ENCODE measurements around the gene CFAP97D2. TPM values are rescaled to one million over a fixed set of nuclear protein-coding genes. Genes with fewer than 3 reads are reported as not detected.

Gene CFAP97D2
- polyA plus RNA-seq, 3 donors: 0.21 TPM; not detected in 2

DNA sequence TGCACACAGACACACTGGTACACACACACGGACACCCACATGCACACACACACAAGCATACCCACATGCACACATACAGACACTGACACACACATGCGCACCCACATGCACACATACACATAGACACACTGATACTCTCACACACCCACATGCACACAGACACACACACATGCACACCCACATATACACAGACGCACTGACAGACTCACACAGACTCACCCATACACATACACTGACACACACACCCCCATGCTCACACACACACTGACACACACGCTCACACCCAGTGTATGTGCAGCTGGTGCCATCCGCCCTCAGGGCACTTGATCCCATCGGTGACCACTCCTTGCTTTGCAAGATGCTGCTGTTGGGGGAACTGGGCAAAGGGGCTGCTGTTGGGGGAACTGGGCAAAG, 36.9 kb upstream of the CFAP97D2 start:
- H3K36me3 ChIP-seq (replicated peaks in 1 of 2; ENCODE audit: control insufficient read depth in 1 of 2, insufficient read depth in 2 of 2, low read length in 2 of 2): no peaks in the 10 kb centered on the region
- Mint-ChIP-seq H3K27me3 (ENCODE audit: low read depth in 3 of 3) (peaks cover 12 to 23% (median 12%) of the 10 kb centered on the region in 3 donors), H3K9me3 (peaks cover 0 to 5% (median 0%) of the 10 kb centered on the region in 7 donors), H3K27ac (no peak overlapping the region), H3K36me3 (no peaks in the 10 kb centered on the region), H3K4me3 (no peak overlapping the region), H3K4me1 (peaks cover 13% of the 10 kb centered on the region)
- peak overlapping the region; percentile 11 for H3K4me2 ChIP-seq (replicated peaks; ENCODE audit: extremely low read depth, low read length, poor library complexity, severe bottlenecking)
- no peak overlapping the region for H3K27ac ChIP-seq (ENCODE audit: low read depth in 1 of 2, low read length in 2 of 2)
- no peak overlapping the region for H3K9ac ChIP-seq (ENCODE audit: insufficient read depth, low read length, poor library complexity, severe bottlenecking)
- no peak for DNase-seq
- TF ChIP-seq, protein P1, sequence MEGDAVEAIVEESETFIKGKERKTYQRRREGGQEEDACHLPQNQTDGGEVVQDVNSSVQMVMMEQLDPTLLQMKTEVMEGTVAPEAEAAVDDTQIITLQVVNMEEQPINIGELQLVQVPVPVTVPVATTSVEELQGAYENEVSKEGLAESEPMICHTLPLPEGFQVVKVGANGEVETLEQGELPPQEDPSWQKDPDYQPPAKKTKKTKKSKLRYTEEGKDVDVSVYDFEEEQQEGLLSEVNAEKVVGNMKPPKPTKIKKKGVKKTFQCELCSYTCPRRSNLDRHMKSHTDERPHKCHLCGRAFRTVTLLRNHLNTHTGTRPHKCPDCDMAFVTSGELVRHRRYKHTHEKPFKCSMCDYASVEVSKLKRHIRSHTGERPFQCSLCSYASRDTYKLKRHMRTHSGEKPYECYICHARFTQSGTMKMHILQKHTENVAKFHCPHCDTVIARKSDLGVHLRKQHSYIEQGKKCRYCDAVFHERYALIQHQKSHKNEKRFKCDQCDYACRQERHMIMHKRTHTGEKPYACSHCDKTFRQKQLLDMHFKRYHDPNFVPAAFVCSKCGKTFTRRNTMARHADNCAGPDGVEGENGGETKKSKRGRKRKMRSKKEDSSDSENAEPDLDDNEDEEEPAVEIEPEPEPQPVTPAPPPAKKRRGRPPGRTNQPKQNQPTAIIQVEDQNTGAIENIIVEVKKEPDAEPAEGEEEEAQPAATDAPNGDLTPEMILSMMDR (IDR thresholded peaks at IDR 0.05): no peak
- H3K4me3 ChIP-seq (replicated peaks in 1 of 3; ENCODE audit: low read depth in 2 of 3, low read length in 3 of 3): peak overlapping the region in 1 of 3 experiments; percentile 30
- H3K27me3 ChIP-seq (ENCODE audit: control insufficient read depth in 2 of 2, insufficient read depth in 2 of 2, low read length in 2 of 2): peaks cover 0 to 16% of the 10 kb centered on the region in 2 donors
- H4K20me1 ChIP-seq (ENCODE audit: insufficient read depth, low read length): no peaks in the 10 kb centered on the region
- no peak overlapping the region for H2AFZ ChIP-seq (ENCODE audit: insufficient read depth, low read depth, low read length, poor library complexity, severe bottlenecking)
- WGBS (ENCODE audit: insufficient coverage): 85% methylated on average over 3 of the region's 6 CpGs
- intact Hi-C loops (cut with micrococcal nuclease): no loop called here
- no peaks in the 10 kb centered on the region for H3K9me3 ChIP-seq (replicated peaks in 1 of 2; ENCODE audit: control insufficient read depth in 1 of 2, insufficient read depth in 1 of 2, low read length in 2 of 2)
- no peaks in the 10 kb centered on the region for H3K79me2 ChIP-seq (ENCODE audit: insufficient read depth, low read length)
- peaks cover 39 to 45% of the 10 kb centered on the region in 2 donors for H3K4me1 ChIP-seq (ENCODE audit: control insufficient read depth in 1 of 2, insufficient read depth in 2 of 2, low read length in 2 of 2)

DNA sequence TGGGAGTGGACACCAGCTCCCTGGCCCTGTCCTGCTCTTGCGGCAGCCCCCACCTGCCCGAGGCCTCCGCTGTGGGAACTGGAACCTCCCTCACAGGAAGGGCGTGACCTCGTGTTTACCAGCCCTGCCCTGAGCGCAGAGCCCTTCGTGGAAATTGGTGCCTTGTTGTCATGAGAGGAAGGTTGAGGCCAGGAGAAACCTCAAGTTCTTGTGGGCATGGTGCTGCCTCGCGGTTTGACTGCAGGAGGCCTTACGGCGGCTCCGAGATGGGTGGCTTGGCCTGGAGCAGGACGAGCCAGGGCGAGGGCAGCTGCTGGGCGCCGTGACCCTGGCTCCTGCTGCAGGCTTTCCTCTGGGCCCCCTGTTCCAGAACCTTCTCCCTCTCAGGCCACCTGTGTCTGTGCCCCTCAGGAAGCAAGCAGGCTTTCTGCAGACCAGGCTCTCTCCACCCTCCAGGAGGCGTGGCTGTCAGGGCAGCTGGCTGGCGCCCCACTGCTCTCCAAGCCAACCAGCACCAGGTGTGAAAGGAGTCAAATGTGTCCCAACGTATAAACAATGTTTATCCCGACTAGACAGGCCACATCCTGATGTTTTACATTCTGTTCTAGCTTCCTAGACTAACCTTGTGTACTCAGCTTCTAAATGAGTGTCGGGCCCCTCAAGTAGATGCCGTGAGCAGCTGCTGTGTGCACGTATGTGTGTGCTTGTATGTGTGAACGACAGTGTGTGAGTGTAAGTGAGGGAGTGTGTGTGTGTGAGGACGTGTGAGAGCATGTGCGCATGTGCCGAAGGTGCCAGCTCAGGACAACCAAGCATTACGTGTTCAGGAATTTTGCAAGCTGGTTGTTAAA, 36.2 kb upstream of the CFAP97D2 start:
- WGBS (ENCODE audit: insufficient coverage): 39% methylated on average over 21 of the region's 28 CpGs
- Histone ChIP-seq H3K4me1 (ENCODE audit: control insufficient read depth in 1 of 2, insufficient read depth in 2 of 2, low read length in 2 of 2) (peaks cover 39 to 46% of the 10 kb centered on the region in 2 donors), H4K20me1 (ENCODE audit: insufficient read depth, low read length) (no peaks in the 10 kb centered on the region), H2AFZ (ENCODE audit: insufficient read depth, low read depth, low read length, poor library complexity, severe bottlenecking) (peak overlapping the region; percentile 62), H3K9ac (ENCODE audit: insufficient read depth, low read length, poor library complexity, severe bottlenecking) (no peak overlapping the region), H3K27ac (ENCODE audit: low read depth in 1 of 2, low read length in 2 of 2) (no peak overlapping the region), H3K9me3 (replicated peaks in 1 of 2; ENCODE audit: control insufficient read depth in 1 of 2, insufficient read depth in 1 of 2, low read length in 2 of 2) (no peaks in the 10 kb centered on the region), H3K27me3 (ENCODE audit: control insufficient read depth in 2 of 2, insufficient read depth in 2 of 2, low read length in 2 of 2) (peaks cover 0 to 16% of the 10 kb centered on the region in 2 donors), H3K4me3 (replicated peaks in 1 of 3; ENCODE audit: low read depth in 2 of 3, low read length in 3 of 3) (peak overlapping the region in 1 of 3 experiments; percentile 30), H3K79me2 (ENCODE audit: insufficient read depth, low read length) (no peaks in the 10 kb centered on the region), H3K4me2 (replicated peaks; ENCODE audit: extremely low read depth, low read length, poor library complexity, severe bottlenecking) (peak overlapping the region; percentile 11), H3K36me3 (replicated peaks in 1 of 2; ENCODE audit: control insufficient read depth in 1 of 2, insufficient read depth in 2 of 2, low read length in 2 of 2) (no peaks in the 10 kb centered on the region)
- Mint-ChIP-seq H3K27me3 (ENCODE audit: low read depth in 3 of 3) (peaks cover 12 to 23% (median 14%) of the 10 kb centered on the region in 3 donors), H3K27ac (no peak overlapping the region), H3K4me3 (no peak overlapping the region), H3K36me3 (no peaks in the 10 kb centered on the region), H3K4me1 (peaks cover 15% of the 10 kb centered on the region), H3K9me3 (peaks cover 0 to 5% (median 0%) of the 10 kb centered on the region in 7 donors)
- intact Hi-C loops (cut with micrococcal nuclease): no loop called here
- peak; percentile 49 to 63 (median 50) for DNase-seq
- TF ChIP-seq, protein P1 (IDR thresholded peaks at IDR 0.05): no peak

Data from CD14-positive monocyte (primary cell).